ENCODE measurements around the gene USP34.
A peak's percentile ranks its signal among the peaks of the same experiment; 100 is the strongest.
"Not testable (repeated sequence)": the region's sequence is repeated elsewhere in the genome, so short reads cannot be mapped to it uniquely, and the experiment has no call there.

Gene USP34

DNA sequence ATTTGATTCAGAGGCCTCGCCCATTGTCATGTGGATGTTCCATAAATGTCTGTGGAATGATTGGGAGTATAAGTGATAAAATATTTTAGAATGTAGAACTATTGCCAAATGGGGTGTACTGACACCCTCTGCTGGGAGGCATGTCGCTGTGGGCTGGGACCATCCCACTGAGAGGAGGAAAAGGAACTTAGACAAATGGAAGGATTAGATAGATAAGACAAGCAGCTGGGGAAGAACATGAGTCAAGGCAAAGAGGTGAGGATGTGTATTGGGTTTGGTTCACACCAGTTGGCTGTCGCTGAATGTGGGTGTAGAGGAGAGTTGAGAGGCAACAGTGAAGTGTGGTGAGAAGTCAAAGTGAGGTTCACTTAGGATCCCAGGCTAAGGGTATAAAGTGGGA is 304.9 kb downstream of the USP34 start:
- no peak for DNase-seq
- H3K4me3 Mint-ChIP-seq, result no peak overlapping the region

DNA sequence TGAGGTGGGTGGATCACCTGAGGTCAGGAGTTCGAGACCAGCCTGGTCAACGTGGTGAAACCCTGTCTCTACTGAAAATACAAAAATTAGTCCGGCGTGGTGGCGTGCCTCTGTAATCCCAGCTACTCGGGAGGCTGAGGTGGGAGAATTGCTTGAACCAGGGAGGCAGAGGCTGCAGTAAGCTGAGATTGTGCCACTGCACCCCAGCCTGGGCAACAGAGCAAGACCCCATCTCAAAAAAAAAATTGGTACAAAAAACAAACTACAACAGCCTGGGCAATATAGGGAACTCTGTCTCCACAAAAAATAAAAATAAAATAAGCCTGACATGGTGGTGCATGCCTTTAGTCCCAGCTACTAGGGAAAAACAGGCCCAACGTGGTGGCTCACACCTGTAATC is 305.8 kb downstream of the USP34 start:
- not testable (repeated sequence) for H3K4me3 Mint-ChIP-seq; H3K27ac Mint-ChIP-seq; ATAC-seq (replicated peaks); H3K27me3 Mint-ChIP-seq; H3K4me1 Mint-ChIP-seq (ENCODE audit: low read depth in 2 of 2); DNase-seq; H3K9me3 Mint-ChIP-seq
- H3K36me3 Mint-ChIP-seq (ENCODE audit: insufficient read depth), result peaks cover 33% of the 10 kb centered on the region

More for the DNA sequence above, 304.9 kb downstream of the USP34 start:
- H3K27me3 Mint-ChIP-seq, result no peaks in the 10 kb centered on the region
- H3K36me3 Mint-ChIP-seq (ENCODE audit: insufficient read depth), result peaks cover 25% of the 10 kb centered on the region
- no peaks in the 10 kb centered on the region for H3K4me1 Mint-ChIP-seq (ENCODE audit: low read depth in 2 of 2)
- no peak for ATAC-seq (replicated peaks)
- no peaks in the 10 kb centered on the region for H3K9me3 Mint-ChIP-seq
- H3K27ac Mint-ChIP-seq, result no peak overlapping the region

GRCh38 chr2:61162721-61163120 is 308.2 kb downstream of the USP34 start:
- Mint-ChIP-seq H3K36me3 (ENCODE audit: insufficient read depth) (peaks cover 31% of the 10 kb centered on the region), H3K27me3 (no peaks in the 10 kb centered on the region), H3K4me1 (ENCODE audit: low read depth in 2 of 2) (peaks cover 0 to 4% of the 10 kb centered on the region in 2 donors), H3K9me3 (peaks cover 0 to 5% of the 10 kb centered on the region in 2 donors), H3K4me3 (no peak overlapping the region), H3K27ac (peak overlapping the region in 1 of 2 donors; percentile 77)
- DNase-seq, result no peak
- ATAC-seq (replicated peaks), result no peak

GRCh38 chr2:61161888-61162287 is 309.0 kb downstream of the USP34 start, which contains the start of gene C2orf74:
Gene C2orf74 (plus strand): TSS chr2:61162188. CDS start chr2:61162515, 327 bp downstream.
- Mint-ChIP-seq H3K9me3 (peaks cover 0 to 5% of the 10 kb centered on the region in 2 donors), H3K4me1 (ENCODE audit: low read depth in 2 of 2) (peaks cover 0 to 4% of the 10 kb centered on the region in 2 donors), H3K27me3 (no peaks in the 10 kb centered on the region), H3K36me3 (ENCODE audit: insufficient read depth) (peaks cover 31% of the 10 kb centered on the region), H3K4me3 (no peak within 1 kb of the TSS), H3K27ac (peak within 1 kb of the TSS; percentile 11 to 77)
- DNase-seq, result no peak
- no peak for ATAC-seq (replicated peaks)

GRCh38 chr2:61158356-61158955 is 312.4 kb downstream of the USP34 start:
- DNase-seq (no peak), ATAC-seq (replicated peaks) (no peak)
- H3K27ac Mint-ChIP-seq, result no peak overlapping the region
- peaks cover 0 to 4% of the 10 kb centered on the region in 2 donors for H3K4me1 Mint-ChIP-seq (ENCODE audit: low read depth in 2 of 2)
- peaks cover 12% of the 10 kb centered on the region for H3K36me3 Mint-ChIP-seq (ENCODE audit: insufficient read depth)
- peaks cover 0 to 5% of the 10 kb centered on the region in 2 donors for H3K9me3 Mint-ChIP-seq
- no peaks in the 10 kb centered on the region for H3K27me3 Mint-ChIP-seq
- no peak overlapping the region for H3K4me3 Mint-ChIP-seq

DNA sequence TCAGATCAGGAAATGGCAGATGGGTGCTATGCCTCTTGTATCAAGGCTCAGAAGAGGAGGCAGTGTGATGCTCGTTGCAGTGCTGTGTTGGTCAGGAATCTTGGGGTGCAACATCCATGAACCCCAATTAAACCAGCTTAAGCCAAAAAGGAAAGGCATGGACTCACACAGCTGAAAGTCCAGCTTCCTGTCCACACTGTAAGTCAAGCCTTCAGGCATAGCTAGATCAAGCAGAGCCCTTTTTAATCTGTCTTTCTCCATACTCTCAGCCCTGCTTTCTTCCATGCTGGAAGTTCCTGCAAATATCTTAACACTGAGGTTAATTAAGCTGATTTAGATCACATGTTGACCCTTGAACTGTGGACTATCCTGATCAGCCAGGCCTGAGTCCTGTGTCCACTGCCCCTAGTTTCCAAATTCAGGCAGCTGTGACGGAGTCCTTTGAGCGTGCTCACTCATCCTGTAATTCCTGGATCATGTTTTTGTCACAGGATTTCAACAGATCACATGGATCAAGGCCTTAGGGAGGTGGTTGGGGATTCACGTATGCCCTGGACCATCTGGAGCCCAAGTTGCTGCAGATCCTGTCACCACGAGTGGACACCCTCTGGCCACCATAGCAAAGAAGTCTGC is 313.4 kb downstream of the USP34 start:
- ATAC-seq (replicated peaks) (no peak), DNase-seq (no peak)
- Mint-ChIP-seq H3K4me3 (no peak overlapping the region), H3K27ac (no peak overlapping the region), H3K4me1 (ENCODE audit: low read depth in 2 of 2) (peaks cover 0 to 4% of the 10 kb centered on the region in 2 donors), H3K36me3 (ENCODE audit: insufficient read depth) (peaks cover 8% of the 10 kb centered on the region), H3K9me3 (peaks cover 0 to 5% of the 10 kb centered on the region in 2 donors), H3K27me3 (no peaks in the 10 kb centered on the region)

DNA sequence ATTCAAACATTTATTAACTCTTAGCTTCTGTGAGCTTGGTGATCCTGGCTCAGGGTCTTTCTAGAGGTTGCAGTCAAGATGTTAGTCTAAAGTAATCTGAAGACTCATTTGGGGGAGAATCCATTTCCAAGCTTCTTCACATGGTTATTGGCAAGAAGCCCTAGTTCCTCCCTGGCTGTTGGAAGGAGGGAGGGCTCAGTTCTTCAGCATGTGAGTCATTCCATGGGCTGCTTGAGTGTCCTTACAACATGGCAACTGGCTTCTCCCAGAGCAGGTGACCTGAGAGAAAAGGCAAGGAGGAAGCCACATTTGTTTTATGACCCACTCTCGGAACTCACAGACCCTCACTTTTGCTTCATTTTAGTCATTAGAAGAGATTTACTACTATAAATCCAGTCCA is 319.5 kb downstream of the USP34 start:
- Mint-ChIP-seq H3K9me3 (no peaks in the 10 kb centered on the region), H3K27ac (no peak overlapping the region), H3K4me3 (no peak overlapping the region), H3K4me1 (ENCODE audit: low read depth in 2 of 2) (peaks cover 3 to 4% of the 10 kb centered on the region in 2 donors), H3K27me3 (no peaks in the 10 kb centered on the region), H3K36me3 (ENCODE audit: insufficient read depth) (peaks cover 17% of the 10 kb centered on the region)
- DNase-seq (no peak), ATAC-seq (replicated peaks) (no peak)

DNA sequence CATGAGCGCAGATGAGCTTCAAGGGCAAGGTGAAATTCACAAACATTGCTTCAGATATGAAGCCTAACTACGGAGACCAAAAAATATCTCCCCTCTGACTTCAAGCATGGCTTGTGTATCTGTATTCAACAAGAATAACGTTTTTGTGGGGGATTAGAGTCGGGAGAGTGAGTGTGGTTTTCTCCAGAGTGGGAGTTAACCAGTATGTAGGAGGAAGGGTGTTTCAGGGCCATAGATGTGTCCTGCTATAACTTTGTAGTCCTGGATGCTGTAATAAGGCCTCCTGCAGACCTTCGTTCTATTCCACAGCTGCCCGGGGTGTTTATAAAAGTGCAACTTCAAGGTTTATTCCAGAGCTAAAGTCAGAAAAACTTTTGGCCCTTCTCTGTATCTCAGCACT is 321.8 kb downstream of the USP34 start:
- H3K4me1 Mint-ChIP-seq (ENCODE audit: low read depth in 2 of 2), result peaks cover 7 to 9% of the 10 kb centered on the region in 2 donors
- no peaks in the 10 kb centered on the region for H3K27me3 Mint-ChIP-seq
- H3K36me3 Mint-ChIP-seq (ENCODE audit: insufficient read depth), result peaks cover 21% of the 10 kb centered on the region
- no peaks in the 10 kb centered on the region for H3K9me3 Mint-ChIP-seq
- ATAC-seq (replicated peaks), result no peak
- H3K27ac Mint-ChIP-seq, result no peak overlapping the region
- no peak for DNase-seq
- H3K4me3 Mint-ChIP-seq, result no peak overlapping the region

- not testable (repeated sequence) for H3K4me3 Mint-ChIP-seq; H3K9me3 Mint-ChIP-seq; ATAC-seq (replicated peaks); H3K4me1 Mint-ChIP-seq (ENCODE audit: low read depth in 2 of 2); H3K27ac Mint-ChIP-seq; DNase-seq; H3K27me3 Mint-ChIP-seq
- H3K36me3 Mint-ChIP-seq (ENCODE audit: insufficient read depth), result peaks cover 27% of the 10 kb centered on the region
Measured at GRCh38 chr2:61148091-61148490, 322.8 kb downstream of the USP34 start.

DNA sequence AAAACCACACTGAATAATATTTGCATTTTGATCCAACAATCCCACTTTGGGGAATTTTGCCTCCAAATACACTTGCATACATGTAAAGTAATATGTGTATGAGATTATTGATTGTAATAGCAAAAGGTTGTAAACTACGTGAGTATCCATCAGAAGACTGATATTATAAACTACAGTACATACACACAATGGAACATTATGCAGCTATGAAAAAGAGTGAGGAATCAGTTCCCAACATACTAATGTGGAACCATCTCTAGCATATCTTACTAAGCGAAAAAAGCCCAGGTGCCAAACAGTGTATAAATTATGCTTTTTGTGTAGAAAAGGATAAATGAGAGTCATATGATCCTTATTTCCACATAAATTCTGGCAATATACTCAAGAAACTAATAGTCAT is 324.9 kb downstream of the USP34 start:
- Mint-ChIP-seq H3K27me3 (no peaks in the 10 kb centered on the region), H3K4me1 (ENCODE audit: low read depth in 2 of 2) (peaks cover 7 to 9% of the 10 kb centered on the region in 2 donors), H3K9me3 (no peaks in the 10 kb centered on the region), H3K4me3 (peak overlapping the region in 1 of 2 donors; percentile 93), H3K36me3 (ENCODE audit: insufficient read depth) (peaks cover 30% of the 10 kb centered on the region), H3K27ac (no peak overlapping the region)
- DNase-seq (no peak), ATAC-seq (replicated peaks) (no peak)

DNA sequence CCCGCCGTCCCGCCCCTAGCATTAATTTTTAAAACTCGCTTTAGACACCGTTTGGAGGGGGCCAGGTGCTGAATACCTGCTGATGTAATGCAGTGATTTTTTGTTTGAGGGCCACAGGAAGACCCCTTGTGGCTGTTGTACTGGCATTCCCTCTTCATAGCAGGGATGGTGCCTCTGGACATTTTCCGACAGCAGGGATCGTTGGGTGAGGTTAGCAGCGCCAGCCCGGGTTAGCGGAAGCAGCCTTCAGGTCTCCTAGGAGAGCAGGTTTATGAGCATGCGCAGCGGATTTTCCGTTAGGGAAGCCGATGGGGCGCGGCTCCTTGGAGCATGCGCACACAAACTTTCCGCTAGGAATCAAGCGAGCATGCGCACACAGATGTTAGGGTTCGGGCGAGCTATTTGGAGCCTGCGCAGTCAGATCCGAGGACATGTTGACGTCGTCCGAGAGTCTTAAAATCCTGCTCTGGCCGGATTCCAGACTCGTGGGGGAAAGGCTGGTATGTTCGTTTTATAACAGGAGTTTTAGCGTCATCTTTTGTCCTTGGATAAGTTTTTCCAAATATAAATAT is 326.1 kb downstream of the USP34 start:
- Mint-ChIP-seq H3K27me3 (no peaks in the 10 kb centered on the region), H3K9me3 (no peaks in the 10 kb centered on the region), H3K4me1 (ENCODE audit: low read depth in 2 of 2) (peaks cover 4 to 5% of the 10 kb centered on the region in 2 donors), H3K4me3 (peak overlapping the region; percentile 93 to 95), H3K27ac (peak overlapping the region; percentile 96 to 97), H3K36me3 (ENCODE audit: insufficient read depth) (peaks cover 25% of the 10 kb centered on the region)
- DNase-seq (peak; percentile 82 to 85 (median 82)), ATAC-seq (replicated peaks) (peak; percentile 89)

GRCh38 chr2:61141151-61141550 is 329.7 kb downstream of the USP34 start:
- H3K4me1 Mint-ChIP-seq (ENCODE audit: low read depth in 2 of 2), result peaks cover 4 to 5% of the 10 kb centered on the region in 2 donors
- no peaks in the 10 kb centered on the region for H3K27me3 Mint-ChIP-seq
- no peak overlapping the region for H3K27ac Mint-ChIP-seq

GRCh38 chr2:61138859-61139258 is 332.0 kb downstream of the USP34 start:
- Mint-ChIP-seq H3K27me3 (no peaks in the 10 kb centered on the region), H3K27ac (no peak overlapping the region), H3K4me1 (ENCODE audit: low read depth in 2 of 2) (no peaks in the 10 kb centered on the region), H3K36me3 (ENCODE audit: insufficient read depth) (peaks cover 7% of the 10 kb centered on the region), H3K4me3 (no peak overlapping the region), H3K9me3 (no peaks in the 10 kb centered on the region)
- DNase-seq (no peak), ATAC-seq (replicated peaks) (no peak)

More at GRCh38 chr2:61141151-61141550, 329.7 kb downstream of the USP34 start:
- ATAC-seq (replicated peaks), result no peak
- no peak for DNase-seq
- Mint-ChIP-seq H3K4me3 (no peak overlapping the region), H3K36me3 (ENCODE audit: insufficient read depth) (peaks cover 13% of the 10 kb centered on the region), H3K9me3 (no peaks in the 10 kb centered on the region)

Measured in effector memory CD8-positive, alpha-beta T cell (primary cell).